GM21737 (cell line): Measurements from ENCODE around the gene FLNB.
A peak's percentile ranks its signal among the peaks of the same experiment; 100 is the strongest.
"Not testable (repeated sequence)": the region's sequence is repeated elsewhere in the genome, so short reads cannot be mapped to it uniquely, and the experiment has no call there.

ENCODE experiments used
- ATAC-seq: cut with Tn5 transposase; IDR thresholded peaks from one replicate; pipeline ENCODE4 v1.9.1; 2021; ENCODE audit warnings: mild to moderate bottlenecking, moderate library complexity; ENCODE audit not compliant: unreplicated experiment

Gene FLNB

DNA sequence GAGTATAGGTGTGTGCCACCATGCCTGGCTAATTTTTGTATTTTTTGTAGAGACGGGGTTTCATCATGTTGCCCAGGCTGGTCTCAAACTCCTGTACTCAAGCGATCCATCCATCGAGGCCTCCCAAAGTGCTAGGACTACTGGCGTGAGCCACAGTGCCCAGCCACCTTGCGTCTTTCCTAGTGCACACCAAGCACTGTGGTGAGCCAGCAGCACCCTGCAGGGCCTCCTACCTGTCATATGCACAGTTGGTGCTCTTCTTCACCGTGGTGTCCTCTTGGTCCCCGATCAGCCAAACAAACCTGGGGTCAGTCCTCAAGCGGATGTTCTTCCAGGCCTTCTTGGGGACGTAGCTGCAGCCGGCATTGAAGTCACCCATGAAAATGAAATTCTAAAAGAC is 189.4 kb downstream of the FLNB start:
- ATAC-seq = no peak

DNA sequence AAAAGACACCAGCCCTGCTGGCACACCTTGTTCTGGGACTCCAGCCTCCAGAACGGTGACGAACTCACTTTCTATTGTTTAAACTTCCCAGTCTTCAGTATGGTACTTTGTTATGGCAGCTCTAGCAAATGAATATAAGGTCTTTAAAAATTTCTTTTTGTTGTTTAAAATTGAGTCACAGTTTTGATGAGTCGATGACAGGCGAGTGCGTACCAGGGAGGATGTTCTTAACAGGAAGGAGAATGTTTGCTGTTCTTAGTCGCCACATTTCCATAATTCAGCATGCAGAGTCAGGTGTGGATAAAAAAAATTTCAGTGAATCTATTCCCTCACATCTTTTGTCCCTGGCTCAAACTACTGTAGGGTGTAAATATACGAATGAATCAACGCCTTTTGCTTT is 190.1 kb downstream of the FLNB start:
- no peak for ATAC-seq

DNA sequence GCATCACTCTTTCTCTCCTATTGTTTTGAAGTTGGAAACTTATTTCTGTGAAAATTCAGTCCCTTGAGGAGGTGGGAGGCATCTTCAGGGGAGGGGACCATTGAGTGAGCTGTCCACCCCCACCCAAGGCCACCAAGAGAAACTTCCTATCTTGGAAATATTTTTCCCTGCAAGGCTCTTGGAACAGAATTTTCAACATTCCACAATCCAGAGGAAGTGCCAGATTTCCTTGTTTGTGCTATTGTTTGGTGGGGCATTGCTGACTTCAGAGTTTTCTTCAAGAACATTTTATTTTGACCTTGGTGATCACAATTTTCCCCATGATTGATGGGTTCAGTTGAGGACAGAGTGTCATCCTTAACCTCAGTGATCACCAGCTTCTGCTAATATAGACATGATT is 190.6 kb downstream of the FLNB start:
- no peak for ATAC-seq

DNA sequence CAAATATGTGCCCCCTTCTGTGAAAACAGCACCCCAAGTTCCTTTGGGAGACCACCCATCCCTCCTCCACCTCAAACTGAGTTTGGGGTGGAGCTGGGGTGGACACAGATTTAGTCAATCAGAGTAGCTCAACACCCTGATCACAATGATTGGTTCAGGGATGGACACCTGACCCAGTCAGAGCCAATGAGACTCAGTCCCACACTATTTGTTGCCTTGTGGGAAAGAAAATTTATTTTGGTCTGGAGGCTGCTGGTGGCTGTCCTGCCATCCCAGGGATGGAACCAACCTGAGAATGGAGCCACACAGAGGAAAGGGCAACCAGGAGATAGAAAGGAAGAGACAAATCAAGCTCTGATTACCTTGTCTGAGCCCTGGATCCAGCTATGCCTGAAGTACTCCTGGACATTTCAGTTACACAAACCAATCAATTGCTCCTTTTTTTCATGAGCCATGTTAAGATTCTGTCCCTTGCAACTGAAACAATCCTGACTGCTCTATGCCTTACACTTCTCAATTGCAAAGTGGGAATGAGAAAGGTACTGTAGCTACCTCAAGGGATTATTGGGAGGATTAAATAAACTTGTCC is 192.0 kb downstream of the FLNB start:
- ATAC-seq = no peak

DNA sequence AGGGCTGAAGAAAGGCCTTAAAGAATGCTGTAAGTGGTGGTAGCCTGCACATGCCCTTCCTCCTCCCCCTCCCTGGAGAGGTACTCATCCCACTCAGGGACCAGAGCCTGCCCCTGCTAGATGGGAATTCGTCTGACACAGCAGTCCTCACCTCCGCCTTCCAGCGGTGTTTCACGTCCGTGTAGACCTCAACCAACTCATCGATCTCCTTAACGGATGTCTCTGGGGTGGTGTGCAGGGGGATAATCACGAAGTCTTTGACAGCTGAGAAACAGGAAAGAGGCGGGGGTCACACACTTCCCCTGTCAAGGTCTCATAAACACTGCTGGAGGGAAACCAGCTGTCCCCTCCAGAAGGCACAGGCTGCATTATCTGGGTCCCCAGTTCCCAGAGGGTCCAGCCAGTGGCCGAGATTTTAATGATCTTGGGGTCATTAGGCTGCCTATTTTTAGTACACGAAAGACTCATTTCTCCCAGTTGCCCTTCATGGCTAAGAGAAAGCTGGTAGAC is 192.7 kb downstream of the FLNB start:
- no peak for ATAC-seq

DNA sequence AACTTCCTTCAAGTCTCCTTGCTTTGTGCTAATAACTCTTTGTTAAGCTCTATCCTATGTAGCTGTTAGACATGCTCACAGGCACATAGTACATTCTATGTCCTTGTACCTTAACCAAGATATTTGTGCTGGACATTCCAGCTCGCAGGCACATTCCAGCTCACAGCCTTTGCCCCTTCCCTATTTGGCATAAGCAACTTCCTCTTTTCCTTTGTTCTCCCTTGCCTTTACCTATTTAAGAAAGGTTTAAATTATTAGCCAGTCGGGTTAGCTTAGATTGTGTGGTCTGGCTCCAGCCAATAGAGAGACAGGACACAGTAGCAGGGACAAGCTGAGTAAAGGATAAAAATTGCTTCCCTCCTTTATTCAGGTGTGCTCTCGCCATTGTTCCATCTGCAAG is 193.2 kb downstream of the FLNB start:
- not testable (repeated sequence) for ATAC-seq

DNA sequence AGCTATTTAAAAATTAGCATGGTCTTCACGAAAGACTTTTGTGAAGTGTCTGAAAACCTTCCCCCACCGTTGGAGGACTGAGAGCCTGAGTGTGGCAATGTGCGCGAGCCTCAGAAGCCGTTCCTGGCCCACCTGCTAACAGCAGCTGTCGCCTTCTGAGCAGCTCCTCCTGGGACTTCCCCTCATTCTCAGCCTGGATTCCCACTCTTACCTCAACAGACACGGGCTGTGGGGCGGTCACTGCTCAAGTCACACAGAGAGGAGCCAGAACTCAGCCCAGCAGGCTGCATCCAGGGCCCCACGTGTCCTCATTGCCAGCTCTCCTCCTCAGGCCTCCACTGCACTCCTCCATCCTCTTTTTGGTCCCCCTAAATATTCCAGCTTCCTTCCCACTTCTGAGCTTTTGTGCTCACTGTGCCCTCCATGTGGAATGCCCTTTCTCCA is 194.7 kb downstream of the FLNB start:
- ATAC-seq = peak; percentile 70

DNA sequence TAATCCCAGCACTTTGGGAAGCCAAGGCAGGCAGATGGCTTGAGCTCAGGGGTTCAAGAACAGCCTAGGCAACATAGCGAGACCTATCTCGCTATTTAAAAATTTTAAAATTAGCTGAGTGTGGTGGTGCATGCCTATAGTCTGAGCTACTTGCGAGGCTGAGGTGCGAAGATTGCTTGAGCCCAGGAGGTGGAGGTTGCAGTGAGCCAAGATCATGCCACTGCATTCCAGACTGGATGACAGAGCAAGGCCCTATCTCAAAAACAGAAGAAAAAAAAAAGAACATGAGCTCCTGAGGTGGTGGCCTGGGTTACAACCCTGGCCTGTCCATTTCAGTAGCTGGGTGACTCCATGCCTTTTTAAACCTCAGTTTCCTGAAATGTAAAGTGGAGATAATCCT is 195.3 kb downstream of the FLNB start:
- ATAC-seq = no peak

DNA sequence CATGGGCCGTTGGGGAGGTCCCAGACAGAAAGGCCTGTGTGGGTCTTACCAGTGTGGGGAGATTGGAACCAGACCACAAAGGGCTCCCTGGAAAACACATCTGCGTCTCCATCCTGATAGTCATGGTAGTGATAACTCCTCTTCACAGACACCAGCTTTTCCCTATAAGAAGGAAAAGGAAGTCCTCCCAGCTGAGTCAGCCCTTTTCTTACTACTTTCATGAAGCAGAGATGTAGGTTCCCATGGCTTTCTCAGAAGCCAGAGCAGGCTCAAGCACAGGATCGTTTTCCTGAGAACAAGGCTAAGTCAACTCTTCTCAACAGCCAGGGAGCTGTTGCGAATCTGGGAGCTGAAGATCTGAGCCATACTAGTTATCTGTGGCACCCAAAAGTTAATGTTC is 196.5 kb downstream of the FLNB start:
- no peak for ATAC-seq

DNA sequence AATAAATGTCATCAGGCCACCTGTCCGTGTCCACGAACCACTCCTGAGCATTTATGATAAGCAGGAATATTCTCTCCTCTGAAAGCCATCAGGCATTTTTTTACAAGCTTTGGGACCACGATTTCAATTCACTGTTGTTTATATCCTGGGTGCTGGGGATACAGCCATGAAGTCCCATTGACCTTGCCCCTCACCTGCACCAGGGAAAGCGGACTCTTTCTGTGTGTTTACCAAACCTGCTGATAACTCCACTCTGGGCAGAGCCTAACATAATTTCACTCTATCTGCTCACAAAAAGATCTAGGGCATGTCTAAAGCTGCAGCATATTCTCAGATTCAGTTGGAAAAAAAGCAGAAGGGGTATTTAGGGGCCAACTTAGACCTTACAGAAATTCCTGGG is 197.8 kb downstream of the FLNB start:
- no peak for ATAC-seq

DNA sequence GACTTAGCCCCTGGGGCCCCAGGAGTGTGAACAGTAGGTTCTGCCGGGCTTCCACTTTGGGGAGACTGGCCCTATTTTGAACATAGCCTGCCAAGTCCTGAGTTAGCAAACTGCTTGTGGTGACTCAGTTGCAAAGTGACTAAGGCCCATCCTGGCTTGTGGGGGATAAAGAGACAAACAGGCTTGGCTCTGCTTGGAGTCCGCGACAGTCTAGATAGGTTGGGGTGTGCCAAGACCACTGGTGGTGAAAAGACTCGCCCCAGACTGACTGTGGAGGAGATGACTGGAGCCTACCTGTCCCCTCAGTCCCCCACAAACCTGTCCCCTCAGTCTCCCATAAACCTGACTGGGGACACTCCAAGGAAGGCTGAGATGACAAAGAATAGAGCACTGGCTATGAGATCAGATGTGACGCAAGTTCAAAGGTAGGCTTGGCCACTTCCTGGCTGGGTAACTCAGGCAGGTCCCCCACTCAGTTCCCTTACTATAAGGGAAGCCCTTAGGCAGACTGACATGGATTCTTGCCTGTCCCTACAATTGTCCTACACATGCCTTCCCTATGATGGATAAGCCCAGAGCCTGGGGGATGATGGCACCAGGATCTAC is 198.3 kb downstream of the FLNB start:
- ATAC-seq = no peak

DNA sequence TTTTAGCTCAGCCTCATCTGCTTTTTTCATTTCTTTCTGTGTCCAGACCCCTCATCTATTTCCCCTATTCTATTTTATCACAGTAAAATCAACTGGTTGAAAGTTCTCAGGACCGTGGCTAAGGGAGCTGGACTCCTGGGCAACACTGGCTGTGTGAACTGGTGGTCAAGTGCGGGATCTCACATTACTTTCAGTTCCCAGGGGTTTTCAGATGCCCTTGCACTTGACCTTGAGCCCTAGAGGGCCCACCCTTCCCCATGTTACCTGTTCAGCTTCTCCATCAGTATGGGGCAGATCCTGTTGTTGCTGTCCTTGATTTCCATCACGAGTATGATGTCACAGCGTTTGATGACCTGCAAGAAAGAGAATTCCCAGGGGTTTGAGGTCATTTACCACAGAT is 199.7 kb downstream of the FLNB start:
- ATAC-seq = no peak

DNA sequence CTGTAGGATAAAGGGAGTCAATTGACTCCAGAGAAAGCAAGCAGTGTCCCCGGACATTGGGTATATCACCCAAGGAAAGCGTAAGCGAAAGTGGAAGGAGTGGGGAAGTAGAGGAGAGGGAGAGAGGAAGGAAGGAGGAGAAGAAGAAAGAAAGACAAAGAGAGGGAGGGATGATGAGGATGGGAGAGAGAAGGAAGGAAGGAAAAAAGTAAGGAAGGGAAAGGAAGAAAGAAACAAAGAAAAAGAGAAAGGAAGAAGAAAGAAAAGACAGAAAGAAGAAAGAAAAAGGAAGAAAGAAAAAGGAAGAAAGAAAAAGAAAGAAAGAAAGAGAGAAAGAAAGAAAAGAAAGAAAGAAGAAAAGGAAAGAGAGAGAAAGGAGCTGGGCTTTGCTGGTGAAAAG is 201.7 kb downstream of the FLNB start:
- no peak for ATAC-seq

DNA sequence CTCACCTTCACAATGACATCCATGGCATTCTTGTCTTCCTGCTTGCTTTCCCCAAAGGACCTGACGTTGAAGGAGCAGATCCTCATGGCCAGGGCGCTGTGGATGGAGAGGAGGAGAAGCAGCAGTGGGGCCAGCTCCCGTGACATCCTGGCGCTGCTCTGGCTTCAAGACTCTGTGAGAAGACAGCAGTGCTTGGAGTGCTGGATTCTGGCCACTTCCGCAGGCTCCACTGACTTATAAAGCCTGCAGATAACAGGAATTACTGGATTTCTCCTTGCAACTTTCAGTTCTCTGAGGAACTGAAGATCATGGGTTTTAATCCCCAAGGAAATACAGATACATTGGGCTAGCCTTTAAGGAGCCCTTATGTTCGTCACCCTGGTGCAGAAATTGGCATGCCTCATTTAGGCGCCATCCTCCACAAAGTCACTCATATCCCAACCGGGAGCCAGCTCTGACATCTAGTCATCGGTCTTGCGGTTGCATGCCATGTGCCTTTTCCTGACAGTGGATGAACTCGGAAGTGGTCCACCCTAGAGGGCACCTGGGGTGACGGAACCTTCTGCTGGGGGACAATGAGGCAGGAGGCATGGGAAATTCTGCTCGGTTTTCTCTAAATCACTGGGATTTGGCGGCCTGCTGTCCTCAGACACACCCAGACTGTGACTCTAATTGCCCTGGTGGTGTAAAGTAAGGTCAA is 202.7 kb downstream of the FLNB start, which contains the start of gene DNASE1L3:
Gene DNASE1L3 (minus strand): TSS at position 212 of the 700 bp plus-strand sequence. CDS start 66 bp downstream, at position 146.
- no peak for ATAC-seq

DNA sequence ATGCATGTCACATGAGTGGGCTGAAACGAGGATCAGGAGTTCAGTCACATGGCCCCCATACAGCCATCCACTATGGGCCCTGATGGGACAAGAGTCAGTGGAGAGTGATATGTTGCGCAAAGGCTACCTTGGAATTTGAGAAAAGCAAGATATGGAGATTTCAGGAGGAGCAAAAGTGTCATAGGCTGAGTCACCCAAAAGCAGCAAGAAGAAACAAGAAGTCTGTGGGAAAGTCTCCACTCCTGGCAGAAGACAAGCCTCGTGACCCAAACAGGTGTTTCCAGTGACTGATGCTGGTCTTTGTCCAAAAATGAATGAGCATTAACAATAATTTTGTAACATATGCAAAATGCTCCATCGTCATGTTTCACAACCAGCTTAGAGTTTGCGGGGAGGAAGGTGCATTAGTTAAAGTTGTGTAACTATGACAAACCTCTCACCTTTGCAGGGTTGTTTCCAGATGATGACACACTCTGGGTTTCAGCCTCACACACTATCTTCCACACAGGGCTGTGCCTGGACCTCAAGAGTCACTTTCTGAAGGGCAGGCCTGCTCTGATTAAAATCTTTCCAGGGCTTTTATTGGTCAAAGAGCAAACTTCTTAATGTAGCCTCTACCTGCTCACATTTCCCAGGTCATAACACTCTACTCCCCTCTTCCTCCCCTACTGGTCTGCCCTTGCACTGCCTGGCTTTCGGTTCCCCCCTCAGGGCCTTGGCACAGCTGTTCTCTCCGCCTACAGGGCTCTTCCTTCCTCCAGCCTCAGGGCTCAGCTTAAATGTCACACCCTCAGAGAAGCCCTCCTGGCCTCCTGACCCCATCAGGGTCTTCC is 206.5 kb downstream of the FLNB start:
- ATAC-seq = peak; percentile 77

DNA sequence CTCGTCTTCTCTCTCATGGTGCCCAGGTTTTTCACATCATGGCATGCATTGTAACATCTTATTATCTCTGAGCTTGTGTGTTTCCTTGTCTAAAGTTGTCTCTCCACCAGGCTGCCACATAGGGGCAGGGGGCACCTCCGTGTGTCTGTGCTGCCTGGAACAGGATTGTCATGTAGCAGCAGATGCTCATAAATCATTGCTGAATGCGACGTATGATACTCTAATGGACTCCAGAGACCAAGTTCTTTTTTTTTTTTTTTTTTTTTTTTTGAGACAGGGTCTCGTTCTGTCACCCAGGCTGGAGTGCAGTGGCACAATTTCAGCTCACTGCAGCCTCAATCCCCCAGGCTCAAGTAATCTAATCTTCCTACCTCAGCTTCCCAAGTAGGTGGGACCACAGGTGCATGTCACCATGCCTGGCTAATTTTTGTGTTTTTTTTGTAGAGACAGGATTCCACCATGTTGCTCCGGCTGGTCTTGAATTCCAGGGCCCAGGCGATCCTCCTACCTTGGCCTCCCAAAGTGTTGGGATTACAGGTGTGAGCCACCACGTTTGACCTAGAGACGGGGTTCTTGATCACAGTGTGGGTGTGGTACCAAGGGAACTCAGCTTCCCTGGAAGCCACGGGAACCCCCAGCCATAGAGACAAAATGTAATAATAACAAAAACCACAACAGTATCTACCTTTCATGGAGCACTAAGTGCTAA is 207.2 kb downstream of the FLNB start:
- no peak for ATAC-seq

DNA sequence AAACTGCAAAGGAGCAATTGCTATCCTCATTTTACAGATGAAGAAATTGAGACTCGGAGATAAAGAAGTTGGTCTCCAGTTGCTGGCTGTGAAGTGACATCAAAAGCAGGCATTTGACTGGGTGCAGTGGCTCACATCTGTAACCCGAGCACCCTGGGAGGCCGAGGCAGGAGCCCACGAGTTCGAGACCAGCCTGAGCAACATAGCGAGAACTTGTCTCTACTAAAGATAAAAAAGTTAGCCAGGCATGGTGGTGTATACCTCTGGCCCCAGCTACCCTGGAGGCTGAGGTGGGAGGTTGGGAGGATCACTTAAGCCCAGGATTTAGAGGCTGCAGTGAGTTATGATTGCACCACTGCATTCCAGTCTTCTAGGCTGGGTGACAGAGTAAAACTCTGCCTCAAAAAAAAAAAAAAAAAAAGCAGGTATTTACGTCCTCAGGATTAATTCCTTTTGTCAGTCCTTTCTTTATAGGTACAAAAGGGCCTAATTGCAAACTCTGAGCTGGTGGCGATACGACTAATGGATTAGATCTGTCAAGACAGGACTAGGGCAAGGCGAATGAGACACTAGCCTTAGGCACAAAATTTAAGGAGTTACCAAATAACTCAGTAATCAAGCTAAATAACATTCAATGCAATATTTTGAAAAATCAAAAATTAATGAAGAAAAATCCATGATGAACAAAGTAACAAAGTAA is 208.4 kb downstream of the FLNB start:
- ATAC-seq = no peak

DNA sequence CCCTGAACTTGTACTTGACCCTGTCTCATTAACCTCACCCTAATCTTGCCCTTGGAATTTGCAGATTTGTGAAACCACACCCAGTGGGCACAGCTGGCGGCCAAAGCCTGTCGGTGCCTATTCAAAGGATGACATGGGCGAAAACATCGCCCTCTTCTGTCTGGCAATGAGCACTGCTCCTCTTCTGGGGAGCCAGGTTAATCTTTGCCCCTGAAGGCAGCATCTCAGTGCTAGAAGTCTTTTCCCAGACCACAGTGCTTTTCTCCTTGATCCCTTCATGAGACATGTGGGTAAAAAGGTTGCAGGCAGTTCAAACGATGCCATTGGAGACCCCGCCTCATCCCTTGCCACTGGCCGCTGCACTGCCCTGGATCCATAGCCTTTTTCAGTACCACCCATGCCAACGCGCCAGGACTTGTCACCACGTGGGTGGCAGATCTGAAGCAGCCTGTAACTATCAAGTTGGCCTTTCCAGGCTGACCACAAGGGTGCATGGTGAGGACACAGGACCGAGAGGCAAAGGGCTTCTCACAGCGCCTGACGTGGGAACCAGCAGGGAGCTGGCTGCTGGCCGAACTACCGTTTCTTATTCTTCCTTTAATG is 209.1 kb downstream of the FLNB start:
- ATAC-seq = peak; percentile 36

DNA sequence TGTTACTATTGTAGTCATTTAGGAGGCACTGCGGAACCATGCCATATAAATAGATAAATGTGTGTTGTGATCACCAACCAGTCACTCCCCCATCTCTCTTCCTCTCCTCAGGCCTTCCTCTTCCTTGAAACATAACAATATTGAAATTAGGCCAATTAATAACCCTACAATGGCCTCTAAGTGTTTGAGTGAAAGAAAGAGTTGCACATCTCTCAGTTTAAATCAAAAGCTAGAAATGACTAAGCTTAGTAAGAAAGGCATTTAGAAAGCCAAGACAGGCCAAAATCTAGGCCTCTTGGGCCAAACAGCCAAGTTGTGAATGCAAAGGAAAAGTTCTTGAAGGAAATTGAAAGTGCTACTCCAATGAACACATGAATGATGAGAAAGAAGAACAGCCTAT is 210.7 kb downstream of the FLNB start:
- no peak for ATAC-seq
